Right forelimb (tissue), 1 donor: ENCODE results near the gene CDC6.

Experiments
- DNase-seq: peaks from one replicate; pipeline ENCODE4 v3.0.0-alpha.2; 2018

Gene CDC6

GRCh38 chr17:40323391-40324381 is 36.0 kb downstream of the CDC6 start:
- DNase-seq: peak; percentile 64

DNA sequence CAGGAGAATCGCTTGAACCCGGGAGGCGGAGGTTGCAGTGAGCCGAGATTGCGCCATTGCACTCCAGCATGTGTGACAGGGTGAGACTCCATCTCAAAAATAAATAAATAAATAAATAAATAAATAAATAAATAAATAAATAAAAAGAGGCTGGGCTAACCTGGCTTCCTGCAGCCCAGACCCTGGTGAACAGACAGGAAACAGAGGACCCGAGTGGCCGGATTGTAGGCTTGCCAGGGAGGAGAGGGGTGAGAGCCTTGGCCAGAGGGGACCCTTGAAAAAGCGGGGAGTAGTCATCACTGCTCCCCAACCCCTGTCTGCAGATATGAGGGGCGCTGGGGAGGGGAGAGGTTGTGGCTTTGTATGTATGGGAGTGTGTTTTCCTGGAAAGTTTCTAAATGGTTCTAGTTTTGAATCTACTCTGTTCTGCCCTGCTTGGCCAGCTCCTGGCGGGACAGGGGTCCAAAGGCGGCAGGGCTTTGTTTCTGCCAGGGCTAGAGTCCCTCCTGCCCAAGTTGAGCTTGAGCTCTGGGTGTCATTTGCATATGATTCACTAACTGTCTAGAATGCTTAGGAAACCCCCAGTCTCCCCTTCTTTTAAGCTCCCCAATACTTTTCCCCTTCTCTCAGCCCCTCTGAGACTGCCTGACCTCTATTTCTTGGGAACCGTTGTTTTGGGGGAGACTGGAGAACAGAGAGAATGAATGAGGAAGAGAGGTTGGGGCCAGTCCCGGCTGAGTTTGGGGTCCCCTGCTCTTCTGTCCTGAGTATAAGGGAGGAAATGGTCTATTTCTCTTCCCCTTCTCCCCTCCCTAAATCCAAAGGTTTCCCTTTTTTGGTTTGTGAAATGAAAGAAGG is 37.7 kb downstream of the CDC6 start:
- DNase-seq: no peak

- DNase-seq: no peak
These were observed 38.5 kb downstream of the CDC6 start for GRCh38 chr17:40326014-40326831.

DNA sequence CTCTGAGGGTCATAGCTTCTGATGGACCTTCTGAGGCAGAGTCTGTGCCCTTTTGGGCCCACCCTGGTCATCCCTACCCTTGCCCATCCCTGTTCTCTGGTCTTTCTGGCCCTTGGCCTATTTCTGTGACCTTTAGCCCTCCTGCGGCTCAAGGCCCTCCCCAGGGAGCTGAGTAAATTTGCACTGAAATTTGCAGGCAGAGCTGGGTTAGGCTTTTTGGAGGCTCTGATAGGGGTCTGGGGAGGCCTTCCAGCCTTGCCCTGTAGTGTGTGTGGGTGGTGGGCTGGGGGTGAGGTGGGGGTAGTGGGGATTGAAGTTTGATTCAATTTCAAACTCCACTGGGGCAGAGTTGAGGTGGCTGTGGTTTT is 39.1 kb downstream of the CDC6 start:
- DNase-seq: no peak

- DNase-seq: no peak
These were observed 39.6 kb downstream of the CDC6 start for GRCh38 chr17:40327244-40327729.

- no peak for DNase-seq
These were observed 40.2 kb downstream of the CDC6 start for GRCh38 chr17:40327735-40328385.

GRCh38 chr17:40328386-40328766 is 40.7 kb downstream of the CDC6 start:
- DNase-seq: no peak

DNA sequence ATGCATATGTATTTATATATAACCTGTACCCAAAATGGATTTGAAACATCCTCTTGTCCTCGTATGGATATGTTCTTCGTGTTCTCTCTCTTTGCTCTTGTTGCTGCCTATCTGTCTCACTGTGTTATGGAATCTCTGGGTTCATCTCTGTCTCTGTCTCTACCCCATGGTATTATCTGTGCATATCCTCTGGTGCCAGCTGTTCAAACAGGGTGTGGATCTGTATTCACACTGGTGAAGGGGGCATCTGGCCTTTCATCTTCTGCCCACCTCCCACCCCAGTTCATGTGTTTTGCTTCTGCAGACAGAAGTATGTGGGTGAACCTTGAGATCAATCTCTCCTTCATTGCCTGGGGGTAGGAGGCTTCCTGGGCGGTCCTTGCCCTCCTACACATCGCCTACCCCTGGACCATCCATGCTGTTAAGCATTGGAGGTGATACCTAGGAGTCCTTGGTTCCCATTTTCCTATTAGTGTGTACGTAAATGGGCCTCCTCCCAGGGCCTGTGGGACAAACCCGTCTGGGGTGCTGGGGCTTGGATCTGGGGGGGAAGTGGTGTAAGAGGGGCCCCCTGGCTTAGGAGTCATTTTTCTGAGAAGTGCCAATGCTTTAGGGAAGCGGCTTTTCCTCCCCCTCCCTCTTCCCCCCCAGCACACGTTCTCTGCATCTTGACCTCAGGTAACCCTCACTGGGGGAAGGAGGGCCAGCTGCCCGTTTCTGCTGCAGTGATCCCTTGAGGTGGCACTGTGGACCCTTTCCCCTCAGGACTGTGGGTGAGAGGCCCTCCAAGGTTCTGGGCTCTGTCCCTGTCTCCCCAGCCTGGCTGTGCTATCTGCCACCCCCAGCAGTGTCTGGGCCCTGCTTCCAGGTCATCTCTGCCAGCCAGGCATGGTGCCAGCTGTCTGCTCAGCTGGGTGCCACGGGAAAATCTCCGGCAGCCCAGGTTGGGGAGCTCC is 42.4 kb downstream of the CDC6 start:
- DNase-seq: no peak

DNA sequence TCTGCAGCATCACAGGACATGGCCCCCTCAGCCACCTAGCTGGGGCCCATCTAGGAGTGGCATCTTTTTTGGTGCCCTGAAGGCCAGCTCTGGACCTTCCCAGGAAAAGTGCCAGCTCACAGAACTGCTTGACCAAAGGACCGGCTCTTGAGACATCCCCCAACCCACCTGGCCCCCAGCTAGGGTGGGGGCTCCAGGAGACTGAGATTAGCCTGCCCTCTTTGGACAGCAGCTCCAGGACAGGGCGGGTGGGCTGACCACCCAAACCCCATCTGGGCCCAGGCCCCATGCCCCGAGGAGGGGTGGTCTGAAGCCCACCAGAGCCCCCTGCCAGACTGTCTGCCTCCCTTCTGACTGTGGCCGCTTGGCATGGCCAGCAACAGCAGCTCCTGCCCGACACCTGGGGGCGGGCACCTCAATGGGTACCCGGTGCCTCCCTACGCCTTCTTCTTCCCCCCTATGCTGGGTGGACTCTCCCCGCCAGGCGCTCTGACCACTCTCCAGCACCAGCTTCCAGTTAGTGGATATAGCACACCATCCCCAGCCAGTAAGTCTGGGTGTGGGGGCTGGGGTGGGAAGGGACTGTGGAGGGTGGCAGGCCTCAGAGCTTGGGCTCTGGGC is 43.3 kb downstream of the CDC6 start:
- DNase-seq: no peak

- peak; percentile 95 for DNase-seq
These were observed 44.3 kb downstream of the CDC6 start for GRCh38 chr17:40331743-40332641.

- DNase-seq: no peak
These were observed 46.2 kb downstream of the CDC6 start for GRCh38 chr17:40333781-40334448.

DNA sequence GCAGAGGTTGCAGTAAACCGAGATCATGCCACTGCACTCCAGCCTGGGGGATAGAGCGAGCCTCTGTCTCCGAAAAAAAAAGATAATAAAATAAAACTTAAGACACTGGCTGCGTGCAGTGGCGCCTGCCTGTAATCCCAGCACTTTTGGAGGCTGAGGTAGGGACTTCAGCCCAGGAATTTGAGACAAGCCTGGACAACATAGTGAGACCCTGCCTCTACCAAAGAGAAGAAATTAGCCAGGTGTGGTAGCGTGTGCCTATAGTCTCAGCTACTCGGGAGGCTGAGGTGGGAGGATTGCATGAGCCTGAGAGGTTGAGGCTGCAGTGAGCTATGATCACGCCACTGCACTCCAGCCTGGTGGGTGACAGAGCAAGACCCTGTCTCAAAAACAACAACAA is 47.9 kb downstream of the CDC6 start:
- no peak for DNase-seq

DNA sequence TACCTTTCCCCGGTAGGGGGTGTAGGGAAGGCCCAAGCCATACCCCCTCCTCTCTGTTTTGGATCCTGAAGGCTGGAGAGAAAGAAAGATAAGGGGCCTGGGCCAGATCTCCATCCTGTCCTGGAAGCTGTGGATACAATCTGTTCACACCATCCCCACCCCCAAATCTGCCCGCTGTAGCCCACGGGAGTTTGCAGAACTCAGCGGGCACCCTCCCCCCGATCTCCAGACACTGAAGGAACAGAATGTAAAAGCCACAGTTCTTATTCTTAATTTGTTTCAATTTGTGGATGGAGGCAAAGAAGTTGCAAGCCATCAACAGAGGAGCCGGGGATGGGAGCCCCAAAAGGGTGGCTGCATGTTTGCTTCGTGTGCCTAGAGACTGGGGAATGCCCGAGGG is 49.7 kb downstream of the CDC6 start:
- no peak for DNase-seq

- no peak for DNase-seq
These were observed 50.4 kb downstream of the CDC6 start for GRCh38 chr17:40338058-40338457.

DNA sequence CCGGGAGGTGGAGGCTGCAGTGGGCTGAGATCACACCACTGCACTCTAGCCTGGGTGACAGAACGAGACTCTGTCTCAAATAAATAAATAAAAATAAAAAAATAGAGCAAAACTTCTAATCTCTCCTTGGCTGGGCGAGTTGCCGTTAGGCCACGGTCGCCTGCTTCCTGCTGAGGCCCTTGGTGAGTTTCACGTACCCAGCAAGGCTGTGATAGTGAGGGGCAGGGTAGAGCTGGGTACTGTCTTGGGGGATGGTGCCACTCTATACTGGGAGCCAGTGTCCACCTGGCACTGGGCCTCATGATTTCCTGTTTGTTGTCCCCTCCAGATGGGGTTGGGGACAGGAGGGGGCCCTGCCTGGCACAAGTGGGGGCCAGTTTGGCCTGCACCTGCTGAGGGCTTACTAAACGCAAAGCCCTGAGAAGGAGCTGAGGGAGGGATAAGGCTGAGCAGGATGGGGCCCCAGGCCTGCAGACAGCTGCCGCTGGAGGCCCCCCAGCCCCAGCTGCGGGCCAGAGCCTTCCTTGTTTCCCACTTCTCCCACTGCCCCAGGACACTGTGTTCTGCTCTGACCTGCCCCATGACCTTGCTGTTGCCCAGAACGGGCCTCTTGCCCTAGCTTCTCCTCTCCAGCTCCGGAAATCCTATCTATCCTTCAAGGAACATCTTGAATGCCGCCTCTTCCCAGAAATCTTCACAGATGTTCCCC is 51.4 kb downstream of the CDC6 start:
- no peak for DNase-seq

DNA sequence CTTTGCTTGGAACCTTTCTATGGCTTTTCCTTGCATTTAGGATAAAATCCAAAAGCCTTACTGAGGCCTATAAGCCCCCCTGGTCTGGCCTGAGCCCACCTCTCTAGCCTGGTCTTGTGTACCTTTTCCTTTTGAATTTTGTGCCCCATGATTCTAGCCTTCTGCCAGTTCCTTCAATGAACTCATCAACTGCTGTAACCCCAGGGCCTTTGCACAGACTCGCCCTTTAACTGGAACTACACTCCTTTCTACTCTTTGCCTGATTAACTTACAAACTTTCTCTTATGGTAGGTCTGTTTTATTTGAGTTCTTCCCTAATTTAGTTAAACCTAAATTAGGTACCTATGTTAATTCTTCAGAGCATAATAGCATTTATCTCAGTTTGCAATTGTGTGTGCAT is 52.6 kb downstream of the CDC6 start:
- DNase-seq: no peak

GRCh38 chr17:40340880-40341807 is 53.5 kb downstream of the CDC6 start:
- peak; percentile 83 for DNase-seq
